ENCODE data around the gene TSPAN32.
A peak's percentile ranks its signal among the peaks of the same experiment; 100 is the strongest.

TSPAN32 gene

GRCh38 chr11:2303627-2304505, 2.1 kb downstream of the TSPAN32 start:
- DNase-seq (ENCODE audit: low read depth in 1 of 2, low spot score in 1 of 2): no peak

- DNase-seq (ENCODE audit: low read depth in 1 of 2, low spot score in 1 of 2): no peak
Observed at GRCh38 chr11:2304506-2305139, 2.8 kb downstream of the TSPAN32 start.

GRCh38 chr11:2305140-2305778, 3.4 kb downstream of the TSPAN32 start:
- DNase-seq (ENCODE audit: low read depth in 1 of 2, low spot score in 1 of 2): peak; percentile 74 to 76

- DNase-seq (ENCODE audit: low read depth in 1 of 2, low spot score in 1 of 2): no peak
Observed at GRCh38 chr11:2305788-2306451, 4.1 kb downstream of the TSPAN32 start.

GRCh38 chr11:2306452-2306823, 4.6 kb downstream of the TSPAN32 start:
- no peak for DNase-seq (ENCODE audit: low read depth in 1 of 2, low spot score in 1 of 2)

GRCh38 chr11:2306877-2307500, 5.2 kb downstream of the TSPAN32 start:
- no peak for DNase-seq (ENCODE audit: low read depth in 1 of 2, low spot score in 1 of 2)

GRCh38 chr11:2307501-2308331, 5.9 kb downstream of the TSPAN32 start:
- DNase-seq (ENCODE audit: low read depth in 1 of 2, low spot score in 1 of 2): no peak

GRCh38 chr11:2308713-2309112, 6.9 kb downstream of the TSPAN32 start:
- no peak for DNase-seq (ENCODE audit: low read depth in 1 of 2, low spot score in 1 of 2)

- no peak for DNase-seq (ENCODE audit: low read depth in 1 of 2, low spot score in 1 of 2)
Observed at GRCh38 chr11:2309251-2310072, 7.6 kb downstream of the TSPAN32 start.

- no peak for DNase-seq (ENCODE audit: low read depth in 1 of 2, low spot score in 1 of 2)
Observed at GRCh38 chr11:2310073-2310785, 8.4 kb downstream of the TSPAN32 start.

GRCh38 chr11:2310786-2311352, 9.1 kb downstream of the TSPAN32 start:
- DNase-seq (ENCODE audit: low read depth in 1 of 2, low spot score in 1 of 2): no peak

GRCh38 chr11:2311353-2312133, 9.7 kb downstream of the TSPAN32 start:
- DNase-seq (ENCODE audit: low read depth in 1 of 2, low spot score in 1 of 2): no peak

- DNase-seq (ENCODE audit: low read depth in 1 of 2, low spot score in 1 of 2): no peak
Observed at GRCh38 chr11:2312232-2313042, 10.6 kb downstream of the TSPAN32 start.

- no peak for DNase-seq (ENCODE audit: low read depth in 1 of 2, low spot score in 1 of 2)
Observed at GRCh38 chr11:2313051-2313951, 11.5 kb downstream of the TSPAN32 start.

- DNase-seq (ENCODE audit: low read depth in 1 of 2, low spot score in 1 of 2): no peak
Observed at GRCh38 chr11:2314136-2314524, 12.3 kb downstream of the TSPAN32 start.

All from activated CD4-positive, alpha-beta T cell treated with anti-CD3 and anti-CD28 coated beads, Interleukin-2, amount 50 U/mL, for 24 hours (primary cell).